Glutamatergic neuron (in vitro differentiated cells): ENCODE measurements around the gene TRAFD1. TPM values are rescaled to one million over a fixed set of nuclear protein-coding genes. Genes with fewer than 3 reads are reported as not detected.

Experiments used
- DNase-seq: peaks from one replicate; pipeline ENCODE4 v3.0.0; 2022
- H3K27ac Mint-ChIP-seq: one replicate; pipeline ENCODE4 v1.8.0; 2020; ENCODE audit warnings: mild to moderate bottlenecking, mixed read lengths, inconsistent platforms; ENCODE audit not compliant: unreplicated experiment
- H3K27me3 Mint-ChIP-seq: one replicate; pipeline ENCODE4 v1.8.0; 2020; ENCODE audit warnings: mild to moderate bottlenecking, moderate library complexity, mixed read lengths, inconsistent platforms; ENCODE audit not compliant: unreplicated experiment
- H3K36me3 Mint-ChIP-seq: one replicate; pipeline ENCODE4 v1.8.0; 2020; ENCODE audit warnings: mild to moderate bottlenecking, mixed read lengths, inconsistent platforms; ENCODE audit not compliant: unreplicated experiment
- H3K4me1 Mint-ChIP-seq: one replicate; pipeline ENCODE4 v1.8.0; 2020; ENCODE audit warnings: mild to moderate bottlenecking, low read depth, mixed read lengths, inconsistent platforms; ENCODE audit not compliant: unreplicated experiment
- H3K4me3 Mint-ChIP-seq: one replicate; pipeline ENCODE4 v1.8.0; 2020; ENCODE audit warnings: mild to moderate bottlenecking, mixed read lengths, inconsistent platforms; ENCODE audit not compliant: unreplicated experiment
- H3K9me3 Mint-ChIP-seq: one replicate; pipeline ENCODE4 v1.8.0; 2020; ENCODE audit warnings: mild to moderate bottlenecking, moderate library complexity, mixed read lengths, inconsistent platforms; ENCODE audit not compliant: unreplicated experiment
- long read RNA-seq: library from polyadenylated mRNA; unstranded; transcript quantifications from one replicate; pipeline ENCODE4 v2.0.0, GENCODE V29; 2020; ENCODE audit not compliant: unreplicated experiment
- total RNA-seq: library from RNA; stranded (reverse); fragmentation: NEBNext Ultra II Directional; extraction: Animal tissue kit (Norgen Biotek cat#: 25700); gene quantifications from one replicate; pipeline ENCODE4 v1.2.1, GENCODE V29; 2021; ENCODE audit not compliant: unreplicated experiment
- TF ChIP-seq, protein P1 (sequence below): fragments of 200-600 bp; sonication (generic); IDR thresholded peaks from one replicate; pipeline ENCODE4 v1.5.0; 2021; ENCODE audit not compliant: partially characterized antibody, unreplicated experiment

TRAFD1 gene
- total RNA-seq: 36.8 TPM
- long read RNA-seq, transcript TRAFD1-202 (12 exons, 2,697 nt): major isoform, 20 of 22 reads
- long read RNA-seq, partial matches to known transcripts: 1 of 22 reads
- long read RNA-seq, other reads (novel, unspliced or antisense): 1 of 22 reads

DNA sequence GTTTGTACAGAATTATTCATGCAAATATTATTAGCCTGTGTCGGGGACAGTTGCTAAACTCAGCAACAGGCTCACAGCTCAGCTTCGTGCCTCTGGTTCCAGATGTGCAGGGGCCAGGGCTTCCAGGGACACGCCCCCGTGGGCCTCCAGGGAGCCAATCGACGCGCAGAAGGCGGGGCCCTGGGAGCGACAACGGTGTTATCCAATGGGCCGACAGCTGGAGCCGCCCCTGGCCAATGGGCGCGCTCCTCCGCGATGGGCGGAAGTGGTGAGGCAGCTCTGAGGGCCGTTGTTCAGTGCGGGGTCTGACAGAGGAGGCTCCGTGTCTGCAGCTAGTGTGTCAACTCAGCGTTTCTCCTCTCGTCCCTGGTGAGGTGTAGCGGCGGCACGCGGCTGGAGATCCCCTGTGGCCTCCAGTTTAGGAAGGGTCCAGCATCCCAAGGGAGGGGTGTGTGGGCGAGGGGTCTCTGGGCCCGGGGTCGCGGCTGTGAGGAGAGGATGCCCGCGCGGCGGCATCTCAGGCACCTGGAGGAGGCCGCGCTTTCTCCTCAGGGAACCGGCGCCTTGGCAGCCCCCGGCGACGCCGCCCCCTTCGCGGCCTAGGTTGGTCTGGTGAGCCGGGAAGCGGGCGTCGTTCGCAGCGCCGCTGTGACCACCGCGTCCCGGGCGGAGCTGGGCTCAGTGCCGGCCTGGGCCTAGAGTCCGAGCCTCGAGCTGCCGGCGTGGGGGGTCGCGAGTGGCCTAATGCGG is at the start of gene TRAFD1:
Gene TRAFD1, plus strand, starts transcription at position 311 of the 750 bp plus-strand sequence. CDS start 4,963 bp downstream, outside the sequence.
- TF ChIP-seq, protein P1, sequence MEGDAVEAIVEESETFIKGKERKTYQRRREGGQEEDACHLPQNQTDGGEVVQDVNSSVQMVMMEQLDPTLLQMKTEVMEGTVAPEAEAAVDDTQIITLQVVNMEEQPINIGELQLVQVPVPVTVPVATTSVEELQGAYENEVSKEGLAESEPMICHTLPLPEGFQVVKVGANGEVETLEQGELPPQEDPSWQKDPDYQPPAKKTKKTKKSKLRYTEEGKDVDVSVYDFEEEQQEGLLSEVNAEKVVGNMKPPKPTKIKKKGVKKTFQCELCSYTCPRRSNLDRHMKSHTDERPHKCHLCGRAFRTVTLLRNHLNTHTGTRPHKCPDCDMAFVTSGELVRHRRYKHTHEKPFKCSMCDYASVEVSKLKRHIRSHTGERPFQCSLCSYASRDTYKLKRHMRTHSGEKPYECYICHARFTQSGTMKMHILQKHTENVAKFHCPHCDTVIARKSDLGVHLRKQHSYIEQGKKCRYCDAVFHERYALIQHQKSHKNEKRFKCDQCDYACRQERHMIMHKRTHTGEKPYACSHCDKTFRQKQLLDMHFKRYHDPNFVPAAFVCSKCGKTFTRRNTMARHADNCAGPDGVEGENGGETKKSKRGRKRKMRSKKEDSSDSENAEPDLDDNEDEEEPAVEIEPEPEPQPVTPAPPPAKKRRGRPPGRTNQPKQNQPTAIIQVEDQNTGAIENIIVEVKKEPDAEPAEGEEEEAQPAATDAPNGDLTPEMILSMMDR: no peak
- H3K27me3 Mint-ChIP-seq: no peaks in the 10 kb centered on the region
- H3K36me3 Mint-ChIP-seq: no peaks in the 10 kb centered on the region
- peak within 1 kb of the TSS; percentile 87 for H3K4me3 Mint-ChIP-seq
- peaks cover 6% of the 10 kb centered on the region for H3K9me3 Mint-ChIP-seq
- peak within 1 kb of the TSS; percentile 55 for H3K27ac Mint-ChIP-seq
- peaks cover 3% of the 10 kb centered on the region for H3K4me1 Mint-ChIP-seq
- peak; percentile 98 for DNase-seq

GRCh38 chr12:112087055-112087850 is 38.1 kb upstream of the TRAFD1 start:
- no peak for DNase-seq
- no peaks in the 10 kb centered on the region for H3K27me3 Mint-ChIP-seq
- no peaks in the 10 kb centered on the region for H3K36me3 Mint-ChIP-seq
- no peak overlapping the region for H3K4me3 Mint-ChIP-seq
- H3K4me1 Mint-ChIP-seq: no peaks in the 10 kb centered on the region
- H3K9me3 Mint-ChIP-seq: no peaks in the 10 kb centered on the region
- TF ChIP-seq, protein P1: peak; percentile 23
- H3K27ac Mint-ChIP-seq: no peak overlapping the region

- no peaks in the 10 kb centered on the region for H3K4me1 Mint-ChIP-seq
- no peaks in the 10 kb centered on the region for H3K36me3 Mint-ChIP-seq
- DNase-seq: no peak
- TF ChIP-seq, protein P1: no peak
- no peaks in the 10 kb centered on the region for H3K27me3 Mint-ChIP-seq
- no peaks in the 10 kb centered on the region for H3K9me3 Mint-ChIP-seq
- no peak overlapping the region for H3K27ac Mint-ChIP-seq
- no peak overlapping the region for H3K4me3 Mint-ChIP-seq
Measured at GRCh38 chr12:112087851-112088250, 37.5 kb upstream of the TRAFD1 start.

DNA sequence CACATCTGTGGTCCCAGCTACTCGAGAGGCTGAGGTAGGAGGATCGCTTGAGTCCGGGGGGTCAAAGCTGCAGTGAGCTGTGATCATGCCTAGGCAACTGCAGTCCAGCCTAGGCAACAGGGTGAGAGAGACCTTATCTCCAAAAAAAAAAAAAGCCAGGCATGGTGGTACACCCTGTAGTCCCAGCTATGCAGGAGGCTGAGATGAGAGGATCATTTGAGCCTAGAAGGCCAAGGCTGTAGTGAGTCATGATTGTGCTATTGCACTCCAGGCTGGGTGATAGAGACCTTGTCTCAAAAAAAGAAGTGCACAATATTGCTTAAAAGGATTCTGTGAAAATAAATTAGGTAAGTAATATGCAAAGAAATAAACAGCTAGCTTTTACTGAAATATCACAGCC is 33.8 kb upstream of the TRAFD1 start:
- no peaks in the 10 kb centered on the region for H3K9me3 Mint-ChIP-seq
- H3K4me1 Mint-ChIP-seq: no peaks in the 10 kb centered on the region
- H3K36me3 Mint-ChIP-seq: no peaks in the 10 kb centered on the region
- H3K27ac Mint-ChIP-seq: no peak overlapping the region
- no peak overlapping the region for H3K4me3 Mint-ChIP-seq
- H3K27me3 Mint-ChIP-seq: no peaks in the 10 kb centered on the region
- no peak for DNase-seq
- TF ChIP-seq, protein P1: no peak

DNA sequence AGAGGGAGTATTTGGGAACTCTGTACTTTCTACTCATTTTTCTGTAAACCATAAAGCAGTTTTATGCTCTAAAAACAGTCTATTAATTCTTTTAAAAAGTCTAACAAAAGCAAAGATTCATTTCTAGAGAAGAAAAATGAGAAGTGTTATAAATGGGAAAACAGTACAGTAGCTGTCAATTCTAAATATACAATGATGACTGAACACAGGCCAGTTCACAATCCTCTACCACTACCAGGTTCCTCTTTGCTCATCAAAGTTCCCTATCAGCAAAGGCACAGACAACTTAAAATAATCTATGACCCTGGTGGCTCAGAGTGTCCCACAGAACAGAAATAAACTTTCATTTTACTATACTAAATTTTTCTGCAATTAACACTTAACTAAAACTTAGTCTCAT is 29.3 kb upstream of the TRAFD1 start:
- TF ChIP-seq, protein P1: no peak
- DNase-seq: no peak
- no peak overlapping the region for H3K27ac Mint-ChIP-seq
- H3K4me3 Mint-ChIP-seq: no peak overlapping the region
- no peaks in the 10 kb centered on the region for H3K27me3 Mint-ChIP-seq
- no peaks in the 10 kb centered on the region for H3K4me1 Mint-ChIP-seq
- H3K36me3 Mint-ChIP-seq: peaks cover 3% of the 10 kb centered on the region
- H3K9me3 Mint-ChIP-seq: no peaks in the 10 kb centered on the region
